WTC11 (cell line): Measurements from ENCODE around the gene ABCB8. TPM values are rescaled to one million over a fixed set of nuclear protein-coding genes. Genes with fewer than 3 reads are reported as not detected.

Experiments used
- ATAC-seq: fragments of 200-7000 bp; cut with Tn5 transposase; 2 replicates; pipeline ENCODE4 v1.10.0; 2021; ENCODE audit warnings: mild to moderate bottlenecking, moderate library complexity
- CTCF ChIA-PET: fragments of 300-600 bp; sonication (Branson Sonifier 250); formaldehyde crosslinking; loops from one replicate; lab custom pipeline; 2021; ENCODE audit warnings: antibody characterized with exemption; lab: Charles Lee
- POLR2A ChIA-PET: fragments of 350-600 bp; sonication (Branson Sonifier 250); formaldehyde crosslinking; loops from one replicate; lab custom pipeline; 2021; ENCODE audit warnings: antibody characterized with exemption; lab: Charles Lee
- DNase-seq: peaks from one replicate; pipeline ENCODE4 v3.0.0; 2021; ENCODE audit warnings: low spot score
- H3K27ac Mint-ChIP-seq: 2 replicates; pipeline ENCODE4 v1.8.0; 2021; ENCODE audit warnings: mixed read lengths
- H3K27me3 Mint-ChIP-seq: 2 replicates; pipeline ENCODE4 v1.8.0; 2021; ENCODE audit warnings: low read depth, mild to moderate bottlenecking, moderate library complexity, mixed read lengths
- H3K36me3 Mint-ChIP-seq: 2 replicates; pipeline ENCODE4 v1.8.0; 2021; ENCODE audit warnings: mixed read lengths
- H3K4me1 Mint-ChIP-seq: 2 replicates; pipeline ENCODE4 v1.8.0; 2022; ENCODE audit warnings: mixed read lengths
- H3K4me3 Mint-ChIP-seq: 2 replicates; pipeline ENCODE4 v1.8.0; 2021; ENCODE audit warnings: mild to moderate bottlenecking, moderate library complexity, mixed read lengths
- H3K9me3 Mint-ChIP-seq: 2 replicates; pipeline ENCODE4 v1.8.0; 2021; ENCODE audit warnings: mixed read lengths
- ESRRA ChIP-seq: sonication (generic); formaldehyde crosslinking; IDR thresholded peaks from 2 replicates; pipeline ENCODE4 v1.8.1; 2022; ENCODE audit warnings: mild to moderate bottlenecking, missing genetic modification reagents, borderline replicate concordance
- FOXK1 ChIP-seq: sonication (generic); formaldehyde crosslinking; IDR thresholded peaks from 2 replicates; pipeline ENCODE4 v1.8.0; 2022; ENCODE audit warnings: mild to moderate bottlenecking, moderate library complexity, missing genetic modification reagents
- PRRX2 ChIP-seq: fragments of 250-450 bp; sonication (Bioruptor Pico); IDR thresholded peaks from 2 replicates; pipeline ENCODE4 v1.8.0; 2021; ENCODE audit warnings: mild to moderate bottlenecking
- RELA ChIP-seq: sonication (generic); formaldehyde crosslinking; IDR thresholded peaks from 2 replicates; pipeline ENCODE4 v1.8.1; 2022; ENCODE audit warnings: missing genetic modification reagents, mild to moderate bottlenecking, borderline replicate concordance
- RORB ChIP-seq: fragments of 250-450 bp; sonication (Bioruptor Pico); IDR thresholded peaks from 2 replicates; pipeline ENCODE4 v1.9.0; 2021; ENCODE audit warnings: mild to moderate bottlenecking
- SOX15 ChIP-seq: fragments of 250-450 bp; sonication (Bioruptor Pico); IDR thresholded peaks from 2 replicates; pipeline ENCODE4 v1.9.0; 2021; ENCODE audit warnings: mild to moderate bottlenecking
- ZNF317 ChIP-seq: sonication (generic); formaldehyde crosslinking; IDR thresholded peaks from 2 replicates; pipeline ENCODE4 v1.8.1; 2023; ENCODE audit warnings: low read depth, mild to moderate bottlenecking, moderate library complexity, missing genetic modification reagents, borderline replicate concordance
- total RNA-seq: library from RNA; stranded (reverse); gene quantifications from 3 replicates; pipeline ENCODE4 v1.2.3, GENCODE V29; 2021
- TF ChIP-seq, protein P1 (sequence below): fragments of 250-450 bp; sonication (Bioruptor Pico); IDR thresholded peaks from 2 replicates; pipeline ENCODE4 v1.8.0; 2021; ENCODE audit warnings: mild to moderate bottlenecking
- TF ChIP-seq, protein P2 (sequence below): sonication (generic); formaldehyde crosslinking; IDR thresholded peaks from 2 replicates; pipeline ENCODE4 v1.8.0; 2023; ENCODE audit warnings: missing genetic modification reagents, mild to moderate bottlenecking, borderline replicate concordance
- TF ChIP-seq, protein P3 (sequence below): fragments of 250-450 bp; sonication (Bioruptor Pico); IDR thresholded peaks from 2 replicates; pipeline ENCODE4 v2.1.2; 2022; ENCODE audit warnings: mild to moderate bottlenecking, moderate library complexity
- TF ChIP-seq, protein P4 (sequence below): fragments of 250-450 bp; sonication (Bioruptor Pico); IDR thresholded peaks from 2 replicates; pipeline ENCODE4 v1.9.0; 2021; ENCODE audit warnings: moderate library complexity, mild to moderate bottlenecking, inconsistent platforms, borderline replicate concordance
- TF ChIP-seq, protein P5 (sequence below): sonication (generic); formaldehyde crosslinking; IDR thresholded peaks from 2 replicates; pipeline ENCODE4 v1.8.1; 2022; ENCODE audit warnings: mild to moderate bottlenecking, moderate library complexity, missing genetic modification reagents
- TF ChIP-seq, protein P6 (sequence below): fragments of 250-450 bp; sonication (Bioruptor Pico); IDR thresholded peaks from 2 replicates; pipeline ENCODE4 v1.9.0; 2021; ENCODE audit warnings: mild to moderate bottlenecking
- TF ChIP-seq, protein P7 (sequence below): fragments of 200-600 bp; IDR thresholded peaks from 2 replicates; pipeline ENCODE4 v1.8.0; 2022; ENCODE audit warnings: antibody characterized with exemption

The ABCB8 gene
- total RNA-seq, 1 experiment from 2014 or later, result 35.9 TPM

DNA sequence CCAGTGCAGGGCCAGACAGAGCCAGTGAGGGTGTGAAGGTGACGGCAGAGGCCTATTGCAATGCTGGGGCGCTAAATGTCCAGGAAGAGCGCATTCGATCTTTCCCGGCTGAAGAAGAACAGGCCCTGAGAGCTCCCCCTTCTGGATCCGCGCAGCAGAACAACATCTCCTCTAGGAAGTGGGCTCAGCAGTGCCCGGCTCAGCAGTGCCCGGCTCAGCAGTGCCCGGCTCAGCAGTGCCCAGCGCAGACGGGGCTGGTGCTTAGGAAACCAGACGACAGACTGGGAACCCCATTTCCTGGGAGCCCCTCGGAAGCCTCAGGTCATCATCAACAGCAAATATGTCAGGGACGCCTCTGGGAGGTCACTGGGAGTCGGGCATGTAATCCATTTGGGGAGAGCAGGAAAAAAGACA, 42.1 kb upstream of the ABCB8 start:
- Mint-ChIP-seq H3K27ac (no peak overlapping the region), H3K4me3 (no peak overlapping the region)

DNA sequence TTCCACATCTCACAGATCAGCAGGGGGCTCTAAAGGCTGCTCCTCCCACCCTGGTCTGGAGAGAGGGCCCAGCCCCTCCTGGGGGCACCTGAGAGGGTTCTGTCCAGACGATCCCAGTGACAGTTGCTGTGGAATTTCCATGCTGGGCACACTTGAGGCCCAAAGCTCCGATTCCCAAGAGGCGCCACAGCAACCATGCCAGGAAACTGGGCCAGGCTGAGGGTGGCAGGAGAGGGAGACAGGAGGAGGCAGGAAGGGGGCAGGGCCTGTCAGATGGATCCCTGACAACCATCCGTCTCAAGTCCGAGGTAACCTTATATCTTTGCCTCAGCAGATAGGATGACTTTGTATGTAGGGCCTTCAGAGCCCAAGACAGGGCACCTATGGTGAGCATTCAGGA, 41.7 kb upstream of the ABCB8 start:
- TF ChIP-seq RELA (no peak), SOX15 (no peak), FOXK1 (CRISPR knock-in tag) (no peak), ESRRA (CRISPR knock-in tag) (no peak), PRRX2 (CRISPR knock-in tag) (no peak), RORB (no peak)
- TF ChIP-seq, protein P1, sequence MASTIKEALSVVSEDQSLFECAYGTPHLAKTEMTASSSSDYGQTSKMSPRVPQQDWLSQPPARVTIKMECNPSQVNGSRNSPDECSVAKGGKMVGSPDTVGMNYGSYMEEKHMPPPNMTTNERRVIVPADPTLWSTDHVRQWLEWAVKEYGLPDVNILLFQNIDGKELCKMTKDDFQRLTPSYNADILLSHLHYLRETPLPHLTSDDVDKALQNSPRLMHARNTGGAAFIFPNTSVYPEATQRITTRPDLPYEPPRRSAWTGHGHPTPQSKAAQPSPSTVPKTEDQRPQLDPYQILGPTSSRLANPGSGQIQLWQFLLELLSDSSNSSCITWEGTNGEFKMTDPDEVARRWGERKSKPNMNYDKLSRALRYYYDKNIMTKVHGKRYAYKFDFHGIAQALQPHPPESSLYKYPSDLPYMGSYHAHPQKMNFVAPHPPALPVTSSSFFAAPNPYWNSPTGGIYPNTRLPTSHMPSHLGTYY, result no peak
- TF ChIP-seq, protein P2, sequence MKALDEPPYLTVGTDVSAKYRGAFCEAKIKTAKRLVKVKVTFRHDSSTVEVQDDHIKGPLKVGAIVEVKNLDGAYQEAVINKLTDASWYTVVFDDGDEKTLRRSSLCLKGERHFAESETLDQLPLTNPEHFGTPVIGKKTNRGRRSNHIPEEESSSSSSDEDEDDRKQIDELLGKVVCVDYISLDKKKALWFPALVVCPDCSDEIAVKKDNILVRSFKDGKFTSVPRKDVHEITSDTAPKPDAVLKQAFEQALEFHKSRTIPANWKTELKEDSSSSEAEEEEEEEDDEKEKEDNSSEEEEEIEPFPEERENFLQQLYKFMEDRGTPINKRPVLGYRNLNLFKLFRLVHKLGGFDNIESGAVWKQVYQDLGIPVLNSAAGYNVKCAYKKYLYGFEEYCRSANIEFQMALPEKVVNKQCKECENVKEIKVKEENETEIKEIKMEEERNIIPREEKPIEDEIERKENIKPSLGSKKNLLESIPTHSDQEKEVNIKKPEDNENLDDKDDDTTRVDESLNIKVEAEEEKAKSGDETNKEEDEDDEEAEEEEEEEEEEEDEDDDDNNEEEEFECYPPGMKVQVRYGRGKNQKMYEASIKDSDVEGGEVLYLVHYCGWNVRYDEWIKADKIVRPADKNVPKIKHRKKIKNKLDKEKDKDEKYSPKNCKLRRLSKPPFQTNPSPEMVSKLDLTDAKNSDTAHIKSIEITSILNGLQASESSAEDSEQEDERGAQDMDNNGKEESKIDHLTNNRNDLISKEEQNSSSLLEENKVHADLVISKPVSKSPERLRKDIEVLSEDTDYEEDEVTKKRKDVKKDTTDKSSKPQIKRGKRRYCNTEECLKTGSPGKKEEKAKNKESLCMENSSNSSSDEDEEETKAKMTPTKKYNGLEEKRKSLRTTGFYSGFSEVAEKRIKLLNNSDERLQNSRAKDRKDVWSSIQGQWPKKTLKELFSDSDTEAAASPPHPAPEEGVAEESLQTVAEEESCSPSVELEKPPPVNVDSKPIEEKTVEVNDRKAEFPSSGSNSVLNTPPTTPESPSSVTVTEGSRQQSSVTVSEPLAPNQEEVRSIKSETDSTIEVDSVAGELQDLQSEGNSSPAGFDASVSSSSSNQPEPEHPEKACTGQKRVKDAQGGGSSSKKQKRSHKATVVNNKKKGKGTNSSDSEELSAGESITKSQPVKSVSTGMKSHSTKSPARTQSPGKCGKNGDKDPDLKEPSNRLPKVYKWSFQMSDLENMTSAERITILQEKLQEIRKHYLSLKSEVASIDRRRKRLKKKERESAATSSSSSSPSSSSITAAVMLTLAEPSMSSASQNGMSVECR, result no peak
- TF ChIP-seq, protein P3, sequence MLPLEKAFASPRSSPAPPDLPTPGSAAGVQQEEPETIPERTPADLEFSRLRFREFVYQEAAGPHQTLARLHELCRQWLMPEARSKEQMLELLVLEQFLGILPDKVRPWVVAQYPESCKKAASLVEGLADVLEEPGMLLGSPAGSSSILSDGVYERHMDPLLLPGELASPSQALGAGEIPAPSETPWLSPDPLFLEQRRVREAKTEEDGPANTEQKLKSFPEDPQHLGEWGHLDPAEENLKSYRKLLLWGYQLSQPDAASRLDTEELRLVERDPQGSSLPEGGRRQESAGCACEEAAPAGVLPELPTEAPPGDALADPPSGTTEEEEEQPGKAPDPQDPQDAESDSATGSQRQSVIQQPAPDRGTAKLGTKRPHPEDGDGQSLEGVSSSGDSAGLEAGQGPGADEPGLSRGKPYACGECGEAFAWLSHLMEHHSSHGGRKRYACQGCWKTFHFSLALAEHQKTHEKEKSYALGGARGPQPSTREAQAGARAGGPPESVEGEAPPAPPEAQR, result no peak
- TF ChIP-seq, protein P4, sequence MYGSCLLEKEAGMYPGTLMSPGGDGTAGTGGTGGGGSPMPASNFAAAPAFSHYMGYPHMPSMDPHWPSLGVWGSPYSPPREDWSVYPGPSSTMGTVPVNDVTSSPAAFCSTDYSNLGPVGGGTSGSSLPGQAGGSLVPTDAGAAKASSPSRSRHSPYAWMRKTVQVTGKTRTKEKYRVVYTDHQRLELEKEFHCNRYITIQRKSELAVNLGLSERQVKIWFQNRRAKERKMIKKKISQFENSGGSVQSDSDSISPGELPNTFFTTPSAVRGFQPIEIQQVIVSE (CRISPR knock-in tag), result no peak
- TF ChIP-seq, protein P5, sequence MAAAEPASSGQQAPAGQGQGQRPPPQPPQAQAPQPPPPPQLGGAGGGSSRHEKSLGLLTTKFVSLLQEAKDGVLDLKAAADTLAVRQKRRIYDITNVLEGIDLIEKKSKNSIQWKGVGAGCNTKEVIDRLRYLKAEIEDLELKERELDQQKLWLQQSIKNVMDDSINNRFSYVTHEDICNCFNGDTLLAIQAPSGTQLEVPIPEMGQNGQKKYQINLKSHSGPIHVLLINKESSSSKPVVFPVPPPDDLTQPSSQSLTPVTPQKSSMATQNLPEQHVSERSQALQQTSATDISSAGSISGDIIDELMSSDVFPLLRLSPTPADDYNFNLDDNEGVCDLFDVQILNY (CRISPR knock-in tag), result no peak
- TF ChIP-seq, protein P6, sequence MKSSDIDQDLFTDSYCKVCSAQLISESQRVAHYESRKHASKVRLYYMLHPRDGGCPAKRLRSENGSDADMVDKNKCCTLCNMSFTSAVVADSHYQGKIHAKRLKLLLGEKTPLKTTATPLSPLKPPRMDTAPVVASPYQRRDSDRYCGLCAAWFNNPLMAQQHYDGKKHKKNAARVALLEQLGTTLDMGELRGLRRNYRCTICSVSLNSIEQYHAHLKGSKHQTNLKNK, result no peak
- Mint-ChIP-seq H3K9me3 (peaks cover 15% of the 10 kb centered on the region), H3K36me3 (peaks cover 12% of the 10 kb centered on the region), H3K27ac (no peak overlapping the region), H3K4me1 (peaks cover 26% of the 10 kb centered on the region), H3K27me3 (peaks cover 52% of the 10 kb centered on the region), H3K4me3 (no peak overlapping the region)
- no peak for ATAC-seq
- no peak for DNase-seq
- CTCF ChIA-PET, result interaction anchor here (0.6 to 4.5 kb wide), 19 partner anchors 9 to 656 kb away, joined by 3 to 96 read pairs (median 6); no protein-coding TSS in a partner anchor
- POLR2A ChIA-PET, result interaction anchor here (1.0 kb wide), 1 partner anchor 88 kb away, joined by 3 read pairs; no protein-coding TSS in a partner anchor

More for the DNA sequence above, 42.1 kb upstream of the ABCB8 start:
- TF ChIP-seq, protein P7, sequence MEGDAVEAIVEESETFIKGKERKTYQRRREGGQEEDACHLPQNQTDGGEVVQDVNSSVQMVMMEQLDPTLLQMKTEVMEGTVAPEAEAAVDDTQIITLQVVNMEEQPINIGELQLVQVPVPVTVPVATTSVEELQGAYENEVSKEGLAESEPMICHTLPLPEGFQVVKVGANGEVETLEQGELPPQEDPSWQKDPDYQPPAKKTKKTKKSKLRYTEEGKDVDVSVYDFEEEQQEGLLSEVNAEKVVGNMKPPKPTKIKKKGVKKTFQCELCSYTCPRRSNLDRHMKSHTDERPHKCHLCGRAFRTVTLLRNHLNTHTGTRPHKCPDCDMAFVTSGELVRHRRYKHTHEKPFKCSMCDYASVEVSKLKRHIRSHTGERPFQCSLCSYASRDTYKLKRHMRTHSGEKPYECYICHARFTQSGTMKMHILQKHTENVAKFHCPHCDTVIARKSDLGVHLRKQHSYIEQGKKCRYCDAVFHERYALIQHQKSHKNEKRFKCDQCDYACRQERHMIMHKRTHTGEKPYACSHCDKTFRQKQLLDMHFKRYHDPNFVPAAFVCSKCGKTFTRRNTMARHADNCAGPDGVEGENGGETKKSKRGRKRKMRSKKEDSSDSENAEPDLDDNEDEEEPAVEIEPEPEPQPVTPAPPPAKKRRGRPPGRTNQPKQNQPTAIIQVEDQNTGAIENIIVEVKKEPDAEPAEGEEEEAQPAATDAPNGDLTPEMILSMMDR, result peak; percentile 42; the same call in 1 of the 2 replicates
- no peak for TF ChIP-seq ZNF317
- TF ChIP-seq, all 79 proteins: peak for 1
- Mint-ChIP-seq H3K27me3 (peaks cover 56% of the 10 kb centered on the region), H3K9me3 (peaks cover 11% of the 10 kb centered on the region), H3K4me1 (peaks cover 26% of the 10 kb centered on the region), H3K36me3 (peaks cover 12% of the 10 kb centered on the region)
- peak; percentile 83 for DNase-seq
- ChIA-PET CTCF (interaction anchor here (0.6 to 4.5 kb wide), 26 partner anchors 8 to 576 kb away, joined by 3 to 96 read pairs (median 6); partner anchors contain the start of gene ASIC3), POLR2A (interaction anchor here (1.0 kb wide), 1 partner anchor 88 kb away, joined by 3 read pairs; no protein-coding TSS in a partner anchor)
- ATAC-seq, result peak; percentile 65
